ENCODE results near the gene SMCHD1.

DNA sequence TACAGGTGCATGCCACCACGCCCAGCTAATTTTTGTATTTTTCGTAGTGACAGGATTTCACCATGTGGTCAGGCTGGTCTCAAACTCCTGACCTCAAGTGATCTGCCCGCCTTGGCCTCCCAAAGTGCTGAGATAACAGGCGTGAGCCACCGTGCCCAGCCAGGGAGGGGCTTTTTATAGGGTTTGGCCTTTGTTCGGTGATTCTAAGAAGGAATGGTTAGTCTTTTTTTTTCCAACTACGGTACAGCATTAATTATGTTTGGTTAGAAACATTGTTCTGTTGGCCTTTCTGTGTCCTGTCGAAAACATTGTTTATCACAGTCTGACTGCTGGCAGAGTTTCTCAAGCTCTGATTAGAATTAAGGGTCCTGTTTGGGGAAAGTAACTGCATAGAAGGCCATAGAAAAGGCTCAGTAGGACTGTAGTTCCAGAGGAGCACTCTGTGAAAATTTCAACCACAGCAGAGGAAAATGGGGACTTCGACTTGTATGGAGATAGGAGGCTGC, 19.3 kb upstream of the SMCHD1 start:
- TF ChIP-seq, protein P1, sequence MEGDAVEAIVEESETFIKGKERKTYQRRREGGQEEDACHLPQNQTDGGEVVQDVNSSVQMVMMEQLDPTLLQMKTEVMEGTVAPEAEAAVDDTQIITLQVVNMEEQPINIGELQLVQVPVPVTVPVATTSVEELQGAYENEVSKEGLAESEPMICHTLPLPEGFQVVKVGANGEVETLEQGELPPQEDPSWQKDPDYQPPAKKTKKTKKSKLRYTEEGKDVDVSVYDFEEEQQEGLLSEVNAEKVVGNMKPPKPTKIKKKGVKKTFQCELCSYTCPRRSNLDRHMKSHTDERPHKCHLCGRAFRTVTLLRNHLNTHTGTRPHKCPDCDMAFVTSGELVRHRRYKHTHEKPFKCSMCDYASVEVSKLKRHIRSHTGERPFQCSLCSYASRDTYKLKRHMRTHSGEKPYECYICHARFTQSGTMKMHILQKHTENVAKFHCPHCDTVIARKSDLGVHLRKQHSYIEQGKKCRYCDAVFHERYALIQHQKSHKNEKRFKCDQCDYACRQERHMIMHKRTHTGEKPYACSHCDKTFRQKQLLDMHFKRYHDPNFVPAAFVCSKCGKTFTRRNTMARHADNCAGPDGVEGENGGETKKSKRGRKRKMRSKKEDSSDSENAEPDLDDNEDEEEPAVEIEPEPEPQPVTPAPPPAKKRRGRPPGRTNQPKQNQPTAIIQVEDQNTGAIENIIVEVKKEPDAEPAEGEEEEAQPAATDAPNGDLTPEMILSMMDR (IDR thresholded peaks at IDR 0.05), result no peak
- TF ChIP-seq POLR2A (IDR thresholded peaks at IDR 0.05), result no peak

Data from Peyer's patch (tissue), 4 donors.